GM18907 (cell line): ENCODE measurements around the gene KCTD16.

Source experiments
- ATAC-seq: cut with Tn5 transposase; IDR thresholded peaks from one replicate; pipeline ENCODE4 v1.9.1; 2021; ENCODE audit warnings: mild to moderate bottlenecking, moderate library complexity; ENCODE audit not compliant: unreplicated experiment

KCTD16 gene

DNA sequence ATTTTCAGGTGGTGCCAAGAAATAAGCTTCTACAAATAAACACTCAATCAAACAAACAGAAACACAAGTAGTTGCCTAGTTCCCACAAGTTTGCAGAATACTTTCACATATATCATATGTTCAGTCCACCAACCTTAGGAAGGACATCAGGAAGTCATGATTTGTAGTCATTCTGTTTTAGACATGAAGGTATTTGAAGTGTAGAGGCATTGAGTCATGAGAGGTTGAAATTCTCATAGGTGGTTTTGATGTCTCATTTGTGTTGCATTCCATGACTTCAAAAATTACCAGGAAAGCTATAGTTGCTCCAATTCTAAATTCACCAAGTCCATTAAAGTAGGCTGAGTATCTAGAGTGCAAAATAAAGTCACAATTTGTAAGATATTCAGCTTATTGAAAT lies 159.0 kb downstream of the KCTD16 start:
- ATAC-seq, result no peak

DNA sequence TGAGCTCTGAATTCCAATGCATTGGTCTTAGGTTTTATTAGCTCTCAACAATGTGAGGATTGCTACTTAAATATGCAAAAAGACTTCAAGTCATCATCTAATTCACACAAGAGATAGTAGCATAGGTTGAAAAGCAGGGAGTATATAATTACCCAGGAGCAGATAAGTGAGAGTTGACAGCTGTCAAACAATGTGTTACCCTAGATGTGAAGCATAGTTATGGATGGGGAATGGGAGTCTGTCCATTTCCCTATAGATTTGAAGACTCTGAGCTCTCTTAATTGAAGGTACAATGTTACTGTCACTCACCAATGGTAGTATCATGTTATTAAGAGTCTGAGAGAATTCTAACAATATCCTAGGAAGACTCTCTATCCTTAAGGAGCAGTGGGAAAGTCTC lies 160.7 kb downstream of the KCTD16 start:
- ATAC-seq, result no peak

DNA sequence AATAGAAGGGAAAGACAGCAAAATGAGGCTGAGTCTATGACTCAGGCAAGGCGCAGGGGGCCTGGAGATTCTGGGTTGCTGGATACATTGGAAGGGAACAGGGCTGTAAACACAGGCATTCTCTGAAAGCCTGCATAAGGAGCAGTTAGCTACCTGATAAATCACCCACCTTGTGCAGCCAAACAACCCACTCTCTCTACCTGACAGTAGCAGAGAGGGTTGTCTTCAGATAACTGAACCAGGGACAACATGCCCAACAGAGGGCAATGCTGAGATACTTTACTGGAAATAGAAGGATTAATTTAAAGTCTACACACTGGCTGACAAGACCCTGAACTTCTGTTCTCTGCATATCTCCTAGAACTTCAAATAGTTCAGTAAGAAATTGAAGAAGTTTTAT lies 161.6 kb downstream of the KCTD16 start:
- ATAC-seq, result no peak

DNA sequence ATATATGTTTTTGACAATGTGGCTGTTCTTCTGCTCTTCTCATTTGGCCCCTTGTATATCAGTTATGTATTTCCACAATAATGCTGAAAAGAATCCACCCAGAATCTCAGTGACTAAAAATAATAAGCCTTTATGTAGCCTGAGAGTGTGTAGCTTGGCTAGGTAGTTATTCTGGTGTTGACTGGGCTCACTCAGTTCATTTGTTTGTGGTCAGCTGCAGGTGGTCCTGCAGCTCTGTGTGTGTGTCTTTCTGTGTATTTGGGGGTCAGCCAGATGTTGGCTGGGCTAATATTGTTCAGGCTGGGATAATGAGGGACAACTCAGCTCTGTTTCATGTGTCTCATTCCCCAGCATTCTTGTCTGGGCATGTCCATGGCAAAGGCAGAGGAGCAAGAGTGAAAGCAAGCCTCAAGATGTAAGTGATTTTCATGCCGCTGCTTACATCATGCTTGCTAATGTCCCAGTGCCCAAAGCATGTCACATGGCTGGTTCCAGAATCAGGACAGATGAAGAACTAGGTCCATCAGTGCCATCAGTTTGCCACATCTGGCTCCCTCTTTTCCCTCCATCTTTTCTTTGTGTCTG lies 162.8 kb downstream of the KCTD16 start:
- ATAC-seq, result peak; percentile 65

DNA sequence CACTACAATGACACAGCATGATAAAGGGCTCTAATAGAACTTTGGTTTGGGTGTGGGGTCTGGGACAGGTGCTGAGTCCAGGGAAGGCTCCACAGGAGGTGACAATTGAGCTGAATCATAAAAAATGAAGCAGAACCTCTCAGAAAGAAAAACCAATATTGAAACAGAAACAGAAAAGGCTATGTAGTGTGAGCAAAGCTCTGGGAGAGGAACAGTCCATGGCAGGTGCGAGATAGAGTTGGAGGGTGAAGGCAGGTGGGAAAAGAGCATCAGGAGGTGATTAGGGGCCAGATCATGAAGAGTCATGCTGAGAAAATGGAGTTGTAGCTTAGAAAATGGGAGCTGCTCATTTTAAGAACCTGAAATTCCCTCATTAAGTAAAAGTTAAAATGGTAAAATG lies 164.9 kb downstream of the KCTD16 start:
- no peak for ATAC-seq

DNA sequence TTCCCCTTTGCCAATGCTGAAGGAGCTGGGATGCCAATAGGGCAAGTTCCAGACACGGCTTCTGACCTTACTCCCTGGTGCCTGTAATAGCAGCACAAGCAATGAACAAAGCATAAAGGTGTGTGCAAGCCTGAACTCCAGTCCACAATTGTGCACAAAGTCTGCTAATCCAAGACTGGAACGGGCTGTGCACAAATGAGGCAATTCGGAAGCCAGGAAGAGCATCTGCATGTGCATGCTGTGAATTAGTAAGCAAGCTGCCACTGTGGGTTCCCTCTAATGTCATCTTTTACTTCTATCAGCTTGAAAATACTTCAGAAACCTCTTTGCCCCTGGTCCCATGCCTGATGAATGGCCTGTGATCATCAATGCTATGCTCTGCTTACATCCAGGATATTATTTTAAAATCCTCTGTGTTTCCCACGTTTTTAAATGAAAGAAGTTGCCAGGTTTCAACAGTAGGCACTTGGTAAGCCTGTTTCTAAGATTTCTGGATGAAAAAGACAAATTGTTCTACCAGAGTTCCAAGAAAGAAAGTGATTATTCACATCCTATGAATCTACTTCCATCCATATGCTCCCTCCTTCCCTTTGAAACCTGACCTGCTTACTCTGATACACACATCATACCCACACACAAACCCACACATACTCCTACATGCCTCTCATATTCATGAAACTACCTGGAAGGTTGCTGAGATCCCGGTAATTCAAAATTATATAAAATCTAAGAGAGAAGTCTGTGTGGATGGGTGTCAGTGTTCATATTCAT lies 165.7 kb downstream of the KCTD16 start:
- ATAC-seq, result no peak

DNA sequence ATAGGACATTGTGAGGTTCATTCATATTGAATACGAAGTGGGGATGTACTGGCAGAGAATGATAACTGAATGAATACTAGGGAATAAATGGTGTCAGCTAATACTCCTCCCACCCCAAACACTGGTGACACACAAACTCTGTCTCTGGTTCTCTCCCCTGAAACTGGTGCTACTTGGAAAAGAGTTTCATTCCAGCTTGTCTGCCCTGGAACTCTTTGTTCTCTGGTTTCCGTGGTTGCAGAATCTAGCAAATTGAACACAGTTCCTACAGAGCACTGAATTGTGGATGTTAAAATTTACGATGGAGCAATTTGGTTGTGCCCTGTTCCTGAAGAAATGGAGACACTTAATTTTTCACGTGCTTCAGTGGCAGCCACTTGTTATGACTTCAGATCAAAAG lies 181.7 kb downstream of the KCTD16 start:
- no peak for ATAC-seq

DNA sequence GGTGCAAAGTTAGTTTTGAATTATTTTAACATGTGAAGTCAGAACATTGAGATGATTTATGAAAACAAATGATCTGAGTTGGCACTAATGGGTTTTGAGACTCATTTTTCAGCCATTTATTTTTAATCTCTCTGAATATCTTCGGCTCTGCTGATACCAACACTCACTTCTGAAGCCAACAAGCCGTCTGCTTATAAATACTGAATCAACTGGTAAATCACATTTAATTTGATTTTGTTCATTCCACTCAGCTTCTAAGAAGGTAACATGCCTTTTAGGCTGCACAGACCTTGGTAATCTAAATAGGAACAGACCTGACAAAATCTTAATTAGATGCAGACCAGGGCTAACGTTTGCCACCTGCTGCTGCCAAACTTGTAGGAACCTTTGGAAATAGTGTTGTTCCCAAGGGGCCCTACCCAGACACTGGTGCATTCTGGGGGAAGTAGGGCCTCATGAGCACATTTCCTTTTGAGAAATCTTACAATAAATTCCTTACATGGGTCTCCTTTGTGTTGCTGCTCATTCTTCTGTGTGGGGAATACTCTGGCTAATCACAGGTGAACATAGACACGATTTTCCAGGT lies 182.2 kb downstream of the KCTD16 start:
- no peak for ATAC-seq

DNA sequence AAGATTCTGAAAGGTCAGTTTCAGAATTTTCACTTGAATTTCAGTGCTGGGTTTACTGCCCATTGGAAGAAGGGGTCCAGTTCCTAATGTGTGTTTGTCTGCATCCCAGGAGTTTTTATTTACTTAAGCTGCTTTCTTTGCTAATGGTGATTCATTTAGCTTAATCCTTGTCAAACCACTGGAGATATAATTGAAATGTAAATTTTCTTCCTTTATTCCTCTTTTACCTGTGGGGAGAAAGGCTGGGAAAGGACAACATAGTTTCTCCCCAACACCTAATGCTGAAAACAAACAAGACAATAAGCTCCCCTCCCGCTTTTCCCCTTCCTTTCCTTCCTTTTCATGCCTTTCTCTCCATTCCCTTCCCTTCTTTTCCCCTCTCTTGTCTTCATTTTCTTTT lies 185.8 kb downstream of the KCTD16 start:
- no peak for ATAC-seq

DNA sequence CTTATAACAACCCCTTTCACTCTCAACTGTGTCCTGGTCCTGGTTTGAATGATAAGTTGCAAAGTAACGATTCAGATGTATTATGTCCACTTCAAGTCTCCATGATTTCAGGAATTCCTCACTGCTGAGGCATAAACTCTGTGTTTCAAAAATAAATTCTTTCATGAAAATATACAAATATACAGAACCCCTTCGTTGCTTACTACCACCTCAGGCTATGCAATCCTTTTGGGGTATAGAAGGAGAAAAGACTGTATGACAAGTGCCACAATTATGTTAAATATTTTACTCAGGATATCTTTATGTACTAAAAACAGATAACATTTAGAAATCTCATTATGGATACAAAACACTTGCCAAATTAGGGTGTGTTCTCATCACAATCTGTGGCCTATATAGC lies 190.7 kb downstream of the KCTD16 start:
- ATAC-seq, result no peak

DNA sequence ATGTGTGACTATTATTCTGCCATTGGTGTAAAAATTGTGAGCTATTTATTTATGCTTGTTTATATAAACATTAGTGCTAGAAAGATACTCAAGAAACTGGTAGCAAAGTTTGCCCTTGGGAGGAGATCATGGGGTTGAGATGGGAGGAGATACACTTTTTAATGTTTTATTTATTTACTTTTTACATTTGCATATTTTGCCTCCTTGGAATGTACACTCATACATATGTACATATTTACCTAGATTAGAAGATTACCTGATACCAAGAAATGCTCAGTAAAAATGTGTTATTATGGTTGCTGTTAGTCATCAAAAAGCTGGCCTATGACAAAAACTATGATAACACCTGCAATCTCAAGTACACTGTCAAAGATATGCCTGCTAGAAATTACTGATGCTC lies 195.2 kb downstream of the KCTD16 start:
- no peak for ATAC-seq

DNA sequence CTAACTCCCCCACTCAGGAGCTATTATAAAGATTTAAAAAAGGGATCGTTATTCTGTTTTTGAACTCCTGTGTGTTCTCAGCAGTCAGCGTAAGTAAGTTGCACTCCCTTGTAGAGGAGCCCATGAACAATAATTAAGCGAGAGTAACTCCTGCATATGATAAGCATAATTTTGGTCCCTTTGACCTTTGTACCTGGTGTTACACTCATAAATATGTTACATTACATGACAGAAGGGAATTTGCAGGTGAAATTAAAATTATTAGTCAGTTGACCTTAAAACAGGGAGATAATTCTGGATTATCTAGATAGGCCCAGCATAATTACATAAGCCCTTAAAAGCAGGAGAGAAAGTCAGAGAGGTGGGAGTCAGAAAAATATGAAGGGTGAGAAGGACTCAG lies 197.3 kb downstream of the KCTD16 start:
- ATAC-seq, result no peak

DNA sequence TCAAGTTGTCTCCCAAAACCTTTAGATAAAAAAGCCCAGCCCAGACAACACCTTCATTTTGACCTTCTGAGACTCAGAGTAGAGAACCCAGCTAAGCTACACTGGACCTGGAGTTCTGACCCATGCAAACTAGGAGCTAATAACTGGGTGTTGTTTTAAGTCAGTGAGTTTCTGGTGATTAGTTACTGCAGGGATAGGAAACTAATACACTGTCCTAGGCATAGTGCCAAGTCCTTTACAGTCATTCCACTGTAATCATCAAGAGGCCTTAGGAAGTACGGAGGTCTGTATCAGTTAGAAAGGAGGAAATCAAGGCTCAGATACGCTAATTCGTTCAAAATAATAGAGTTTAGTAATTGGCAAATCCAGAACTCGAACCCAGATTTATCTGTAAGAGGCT lies 197.9 kb downstream of the KCTD16 start:
- ATAC-seq, result no peak

DNA sequence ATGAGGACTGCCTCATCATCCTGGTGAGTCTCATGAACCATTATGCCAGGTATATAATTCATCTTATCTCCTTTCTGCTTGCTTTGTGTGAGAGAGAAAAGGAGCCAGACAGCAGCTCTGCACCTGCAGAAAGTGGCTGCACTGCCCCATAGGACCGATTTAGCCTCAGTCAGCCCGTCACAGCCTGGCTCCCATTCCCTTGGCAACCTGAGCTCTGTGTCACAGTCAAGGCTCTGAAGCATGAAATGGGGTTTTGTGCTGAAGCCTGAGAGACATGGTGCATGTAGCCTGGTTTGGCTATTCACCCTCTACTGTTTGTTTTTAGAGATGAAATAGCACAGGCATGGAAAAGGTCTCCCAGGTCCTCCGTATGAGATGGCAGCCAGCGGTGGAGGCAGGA lies 198.3 kb downstream of the KCTD16 start:
- ATAC-seq, result peak; percentile 56

DNA sequence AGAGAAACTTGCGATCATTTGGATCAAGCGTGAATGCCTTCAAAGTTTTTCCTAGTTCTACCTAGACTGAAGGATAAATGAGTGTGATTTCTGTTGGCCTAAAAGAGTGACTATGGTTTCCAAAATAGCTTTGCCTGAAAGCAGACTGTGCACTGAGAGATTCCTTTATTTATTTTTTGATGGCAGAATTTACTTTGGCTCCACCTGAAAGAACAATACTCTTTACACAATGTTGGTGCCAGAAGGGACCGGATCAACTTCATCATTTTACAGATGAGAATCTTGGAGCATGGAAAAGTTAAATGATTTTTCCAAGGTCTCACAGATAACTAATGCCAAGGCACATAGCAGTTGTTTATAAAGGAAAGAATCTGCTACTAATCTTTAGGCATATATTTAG lies 199.6 kb downstream of the KCTD16 start:
- ATAC-seq, result no peak

DNA sequence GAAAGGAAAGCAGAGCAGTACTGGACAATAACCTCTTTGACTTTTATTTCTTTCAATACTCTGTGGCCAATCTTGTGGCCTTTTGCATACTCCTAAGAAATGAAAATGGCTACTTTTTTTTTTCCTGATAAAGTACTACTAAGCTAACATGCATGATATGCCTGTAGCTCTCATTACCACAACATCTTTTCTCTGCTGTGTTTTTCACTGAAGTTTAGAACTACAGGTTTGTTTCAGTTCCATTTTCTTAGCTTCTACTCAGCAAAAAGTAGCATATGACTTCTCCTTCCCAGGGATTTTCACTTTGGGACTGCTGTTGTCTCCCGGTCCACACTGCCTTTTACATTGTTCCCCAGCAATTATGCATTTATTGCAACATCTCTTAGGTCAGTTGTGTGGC lies 204.0 kb downstream of the KCTD16 start:
- ATAC-seq, result no peak

DNA sequence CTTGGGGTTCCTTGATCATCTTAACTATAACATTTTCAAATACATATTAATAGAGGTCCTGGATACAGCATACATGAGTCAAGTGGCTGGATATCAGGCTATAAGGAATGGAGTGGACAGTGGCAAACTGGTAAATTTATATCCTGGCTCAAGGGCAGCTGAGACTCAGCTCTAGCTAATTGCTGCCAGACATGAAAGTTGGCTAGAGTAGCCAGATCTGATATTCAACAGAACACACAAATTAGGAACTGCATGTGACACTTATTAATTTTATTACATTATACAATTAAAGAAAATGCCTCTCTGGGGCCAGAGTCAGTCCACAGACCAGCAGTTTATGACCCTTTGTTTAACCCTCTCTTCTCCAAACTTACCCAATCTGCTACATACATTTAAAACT lies 206.5 kb downstream of the KCTD16 start:
- ATAC-seq, result no peak

DNA sequence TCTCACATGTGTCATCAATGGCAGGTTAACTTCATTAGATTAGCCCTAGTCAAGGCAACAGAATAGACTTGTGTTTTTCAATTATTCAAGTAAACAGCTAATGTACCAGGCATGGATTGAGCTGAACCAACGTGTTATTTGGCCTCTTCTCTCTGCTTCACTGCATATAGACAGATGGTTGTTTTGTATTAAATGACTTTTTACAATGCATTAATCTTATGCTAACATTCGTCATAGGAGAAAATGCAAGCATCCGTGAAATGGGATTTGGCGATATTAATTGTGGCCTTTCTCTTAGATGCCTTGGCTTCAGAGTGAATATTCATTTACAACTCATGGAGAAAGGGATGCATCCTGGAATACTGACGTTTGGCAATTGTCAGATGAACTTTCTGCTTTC lies 208.0 kb downstream of the KCTD16 start:
- ATAC-seq, result no peak

DNA sequence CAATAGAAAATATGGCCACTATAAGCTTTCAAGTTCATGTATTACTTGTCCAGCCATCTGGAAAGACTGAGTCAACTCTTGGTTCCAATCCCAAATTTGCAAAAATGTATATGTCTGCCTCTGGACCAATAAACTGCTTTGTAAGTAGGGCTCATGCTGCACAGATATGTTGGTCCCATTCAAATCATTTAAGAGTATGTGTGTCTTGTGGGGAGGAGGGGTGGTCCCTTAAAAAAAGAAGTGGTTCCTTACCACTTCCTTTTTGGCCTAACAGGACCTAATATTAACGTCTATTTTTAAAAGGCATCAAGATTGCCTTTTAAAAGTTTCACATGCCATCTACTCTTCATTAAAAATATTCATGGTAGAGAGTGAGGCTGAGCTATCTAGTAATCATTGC lies 214.9 kb downstream of the KCTD16 start:
- ATAC-seq, result no peak

DNA sequence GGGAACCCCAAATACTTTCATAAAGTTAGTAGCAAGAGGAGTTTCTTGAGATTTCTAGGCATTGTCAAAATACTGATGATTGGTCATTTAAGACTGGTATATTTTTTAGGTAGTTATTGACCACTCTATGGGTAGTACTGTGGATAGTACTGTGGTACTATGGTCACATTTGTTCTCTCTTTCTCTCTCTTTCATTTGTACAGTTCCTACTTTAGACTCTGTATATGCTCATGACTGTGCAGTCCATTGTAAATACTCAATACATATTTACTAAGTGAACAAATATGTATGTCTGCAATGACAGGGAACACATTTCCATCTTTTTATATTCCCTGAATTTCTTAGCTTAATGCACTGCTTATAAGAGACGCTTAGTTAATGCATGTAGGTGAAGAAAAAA lies 215.6 kb downstream of the KCTD16 start:
- ATAC-seq, result no peak

DNA sequence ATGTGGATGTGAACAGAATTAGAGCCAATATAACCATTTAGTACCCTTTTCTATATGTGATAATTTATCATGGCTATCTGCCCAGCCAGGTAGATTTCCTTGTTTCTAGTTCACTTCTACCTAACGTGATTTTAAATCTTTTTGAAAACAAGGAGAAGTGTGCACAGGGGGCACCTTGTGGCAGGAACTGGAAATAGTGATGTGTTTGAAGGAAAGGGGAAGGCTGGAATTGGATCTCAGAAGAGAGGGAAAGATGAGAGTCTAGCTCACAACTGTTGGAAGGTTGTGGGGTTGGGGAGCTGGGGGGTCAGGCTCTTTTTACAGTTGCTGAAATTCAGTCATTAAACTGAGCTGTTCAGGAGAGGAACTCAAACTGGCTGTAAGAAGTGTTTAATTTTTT lies 219.5 kb downstream of the KCTD16 start:
- ATAC-seq, result no peak

DNA sequence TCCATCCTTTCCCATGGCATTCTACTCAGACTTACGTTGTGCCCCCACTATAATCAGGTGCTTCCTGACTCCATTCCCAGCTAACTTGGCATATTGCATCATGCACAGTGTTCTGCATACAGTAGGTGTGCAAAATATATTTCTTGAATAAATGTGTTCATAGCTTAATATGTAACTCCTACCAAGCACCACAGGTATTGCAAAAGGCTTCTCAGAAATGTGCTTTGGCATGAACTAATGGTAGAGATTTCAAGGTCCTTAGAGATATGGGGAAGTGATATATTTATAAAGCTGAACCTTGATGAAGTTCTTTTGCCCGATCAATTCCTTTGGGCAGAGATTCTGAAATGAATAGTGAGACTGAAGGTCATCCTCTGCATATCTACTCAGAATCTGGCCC lies 220.4 kb downstream of the KCTD16 start:
- ATAC-seq, result no peak
